Measurements from ENCODE around the gene FAM78A.
"Not testable (repeated sequence)": the region's sequence is repeated elsewhere in the genome, so short reads cannot be mapped to it uniquely, and the experiment has no call there.

The FAM78A gene

GRCh38 chr9:131279863-131280570, 3.7 kb upstream of the FAM78A start:
- DNase-seq = no peak

GRCh38 chr9:131279196-131279862, 3.0 kb upstream of the FAM78A start:
- no peak for DNase-seq

- no peak for DNase-seq
These were observed 2.4 kb upstream of the FAM78A start for GRCh38 chr9:131278702-131279111.

GRCh38 chr9:131277910-131278701, 1.8 kb upstream of the FAM78A start:
- DNase-seq = peak; percentile 42

GRCh38 chr9:131277287-131277909, 1.1 kb upstream of the FAM78A start:
- DNase-seq = no peak

- DNase-seq = no peak
These were observed 579 bp upstream of the FAM78A start for GRCh38 chr9:131276891-131277286.

GRCh38 chr9:131275332-131276093, 797 bp downstream of the FAM78A start:
- DNase-seq = no peak

GRCh38 chr9:131274674-131275331, 1.5 kb downstream of the FAM78A start:
- DNase-seq = no peak

- no peak for DNase-seq
These were observed 2.2 kb downstream of the FAM78A start for GRCh38 chr9:131273856-131274673.

GRCh38 chr9:131273146-131273855, 3.0 kb downstream of the FAM78A start:
- DNase-seq = no peak

GRCh38 chr9:131272212-131272611, 4.1 kb downstream of the FAM78A start:
- no peak for DNase-seq

GRCh38 chr9:131271506-131271931, 4.8 kb downstream of the FAM78A start:
- no peak for DNase-seq

- not testable (repeated sequence) for DNase-seq
These were observed 5.4 kb downstream of the FAM78A start for GRCh38 chr9:131271016-131271273.

GRCh38 chr9:131270171-131271015, 5.9 kb downstream of the FAM78A start:
- DNase-seq = no peak

GRCh38 chr9:131266266-131267229, 9.8 kb downstream of the FAM78A start:
- DNase-seq = no peak

GRCh38 chr9:131264231-131264630, 12.1 kb downstream of the FAM78A start:
- DNase-seq = no peak

GRCh38 chr9:131263701-131264100, 12.6 kb downstream of the FAM78A start:
- no peak for DNase-seq

GRCh38 chr9:131263033-131263343, 13.3 kb downstream of the FAM78A start:
- not testable (repeated sequence) for DNase-seq
